SKM-1 treated with dmso at 0.1 percent for 144 hours (cell line): Measurements from ENCODE around the gene QSOX1.
"Not testable (repeated sequence)": the region's sequence is repeated elsewhere in the genome, so short reads cannot be mapped to it uniquely, and the experiment has no call there.

Experiments
- DNase-seq: peaks from one replicate; lab custom pipeline; 2025; ENCODE audit not compliant: unreplicated experiment; lab: John Stamatoyannopoulos, UW

Gene QSOX1

DNA sequence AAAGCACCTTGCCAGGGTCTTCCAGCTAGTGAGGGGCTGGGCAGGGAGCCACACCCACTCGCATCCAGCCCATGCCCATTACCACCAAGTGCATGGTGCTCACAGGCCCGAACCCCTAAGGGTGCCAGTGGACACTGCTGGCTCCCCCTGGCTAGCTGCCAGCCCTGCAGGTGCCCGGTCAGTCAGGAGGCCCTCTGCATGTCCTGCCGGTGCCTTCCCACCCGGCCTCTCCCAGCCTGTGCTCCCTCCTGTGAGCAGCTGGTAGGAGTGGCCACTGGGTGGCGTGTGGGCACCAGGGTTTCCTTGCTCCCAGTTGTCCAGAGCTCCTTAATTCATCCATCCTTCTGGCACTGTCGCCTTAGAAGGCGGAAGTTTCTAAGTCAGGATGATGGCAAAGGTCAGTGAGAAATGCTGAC lies 33.4 kb downstream of the QSOX1 start:
- DNase-seq = peak; percentile 56

DNA sequence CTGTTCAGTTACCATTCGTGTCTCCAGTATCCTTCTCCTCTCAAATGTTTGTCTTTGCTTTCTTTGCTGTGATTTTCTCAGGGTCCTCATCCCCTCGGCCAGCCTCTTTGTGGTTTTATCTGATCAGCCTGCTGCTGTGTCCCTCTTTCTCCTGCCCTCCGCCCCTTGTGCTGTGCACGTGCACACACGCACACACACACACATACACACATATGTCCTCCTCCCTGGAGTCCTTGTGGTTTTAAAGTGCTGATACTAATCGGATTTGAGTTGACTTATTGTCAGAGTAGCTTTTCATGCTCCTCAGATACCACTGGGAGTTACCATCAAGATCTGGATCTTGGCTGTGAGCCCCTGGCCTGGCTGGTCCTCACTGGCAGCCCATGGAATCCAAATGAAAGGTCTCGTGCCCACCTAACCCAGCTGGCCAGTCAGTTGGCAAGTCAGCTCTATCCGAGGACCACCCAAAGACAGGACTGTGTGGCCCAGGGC lies 34.1 kb downstream of the QSOX1 start:
- no peak for DNase-seq

- DNase-seq = no peak
Measured at GRCh38 chr1:180190091-180190490, 35.4 kb downstream of the QSOX1 start.

GRCh38 chr1:180192172-180192571 lies 37.5 kb downstream of the QSOX1 start:
- no peak for DNase-seq

DNA sequence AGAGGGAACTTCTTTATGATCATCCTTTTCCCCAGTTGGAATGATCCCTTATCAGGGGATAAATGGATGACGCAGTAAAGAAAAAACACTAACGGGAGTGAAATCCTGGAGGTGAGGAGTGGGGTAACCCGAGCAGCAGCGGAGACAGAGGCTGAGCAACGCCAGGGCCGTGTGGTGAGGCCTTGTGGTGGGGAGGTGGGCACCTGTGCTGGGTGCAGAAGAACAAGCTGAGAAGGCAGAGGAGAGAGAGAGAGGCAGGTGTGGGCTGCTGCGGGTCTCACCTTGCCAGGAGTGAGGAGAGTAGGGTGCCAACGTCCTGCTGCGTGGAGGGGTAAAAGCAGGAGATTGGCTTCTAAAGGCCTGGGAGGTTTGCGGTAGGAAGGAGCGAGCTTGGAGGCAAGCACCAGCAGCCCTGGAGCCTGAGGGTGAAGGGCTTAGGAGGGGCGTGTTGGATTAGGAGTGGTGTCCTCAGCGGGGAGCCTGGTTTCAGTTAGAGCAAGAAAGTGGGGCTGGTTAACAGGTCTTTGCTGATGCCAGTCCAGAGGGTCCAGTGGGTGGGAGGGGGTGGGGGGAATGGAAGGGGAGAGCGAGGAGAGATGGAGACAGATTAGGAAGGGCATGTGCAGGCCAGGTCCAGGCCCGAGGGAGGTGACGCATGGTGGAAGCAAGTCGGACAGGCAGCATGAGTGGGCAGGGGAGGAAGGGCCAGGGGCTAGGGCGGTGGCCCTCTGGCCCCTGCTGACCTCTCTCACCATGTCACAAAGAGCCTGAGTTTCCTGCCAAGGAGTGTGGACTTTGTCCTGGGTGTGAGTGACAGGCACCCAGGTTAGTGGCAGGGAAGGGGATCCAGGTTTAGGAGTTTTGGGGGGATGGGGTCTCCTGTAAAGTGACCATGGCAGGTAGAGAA lies 38.7 kb downstream of the QSOX1 start:
- no peak for DNase-seq

DNA sequence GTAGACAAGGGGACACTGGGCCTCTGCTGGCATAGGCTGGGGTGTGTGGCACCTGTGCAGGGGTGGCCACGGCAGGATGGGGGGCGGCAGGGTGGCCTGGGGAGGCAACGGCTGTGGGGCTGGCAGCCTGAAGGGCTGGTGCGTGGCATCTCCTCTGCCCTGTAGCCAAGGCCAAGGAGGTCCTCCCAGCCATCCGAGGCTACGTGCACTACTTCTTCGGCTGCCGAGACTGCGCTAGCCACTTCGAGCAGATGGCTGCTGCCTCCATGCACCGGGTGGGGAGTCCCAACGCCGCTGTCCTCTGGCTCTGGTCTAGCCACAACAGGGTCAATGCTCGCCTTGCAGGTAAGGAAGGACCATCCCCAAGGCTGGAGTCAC lies 39.4 kb downstream of the QSOX1 start:
- DNase-seq = no peak

DNA sequence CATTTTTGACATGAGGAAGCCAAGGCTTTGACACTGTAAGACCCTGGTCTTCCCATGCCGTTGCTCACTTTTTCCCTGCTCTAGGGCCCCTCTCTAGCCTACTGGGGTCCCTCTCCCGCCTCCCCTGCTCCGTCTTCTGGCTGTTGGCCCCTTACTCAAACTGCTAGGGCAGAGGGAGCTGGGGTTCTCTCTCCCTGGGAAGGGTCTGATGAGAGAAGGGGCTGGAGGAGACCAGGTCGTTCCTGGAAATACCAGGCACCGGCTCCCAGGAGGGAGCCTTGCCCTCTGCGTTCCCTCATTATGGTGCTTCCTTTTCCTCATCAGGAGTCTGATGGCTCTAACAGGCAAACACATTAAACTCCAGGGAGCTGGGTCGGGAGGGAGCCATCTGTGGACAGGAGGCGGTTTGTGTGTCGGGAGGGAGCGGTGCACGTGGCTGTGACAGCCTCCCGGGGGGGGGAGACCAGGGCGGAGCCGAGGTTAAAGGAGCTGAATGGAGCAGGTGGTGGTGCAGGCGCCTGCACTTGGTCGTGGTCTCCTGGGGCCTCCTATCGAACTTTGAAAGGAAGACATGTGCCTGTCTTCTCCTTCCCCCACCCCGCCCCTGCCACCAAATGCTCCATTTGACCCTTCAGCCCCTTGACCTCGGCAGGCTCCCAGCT lies 40.0 kb downstream of the QSOX1 start:
- no peak for DNase-seq

DNA sequence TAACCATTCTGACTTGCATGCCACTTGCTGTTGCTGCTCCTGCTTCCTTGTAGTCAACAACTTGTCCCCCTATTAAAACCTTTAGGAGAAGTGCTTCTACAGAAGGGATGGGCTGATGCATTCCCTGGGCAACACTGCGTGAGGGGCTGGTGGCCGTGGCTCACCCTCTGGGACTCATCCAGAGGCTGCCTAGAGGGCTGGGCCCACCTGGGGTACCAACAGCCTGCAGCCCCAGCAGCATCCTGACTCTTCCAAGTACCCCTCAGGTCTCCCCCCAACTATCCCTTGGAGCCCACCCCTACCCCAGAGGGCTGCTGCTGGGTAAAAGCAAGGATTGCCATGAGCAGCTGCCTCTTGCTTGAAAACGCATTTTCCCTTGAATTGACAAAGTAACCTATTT lies 40.7 kb downstream of the QSOX1 start:
- no peak for DNase-seq

DNA sequence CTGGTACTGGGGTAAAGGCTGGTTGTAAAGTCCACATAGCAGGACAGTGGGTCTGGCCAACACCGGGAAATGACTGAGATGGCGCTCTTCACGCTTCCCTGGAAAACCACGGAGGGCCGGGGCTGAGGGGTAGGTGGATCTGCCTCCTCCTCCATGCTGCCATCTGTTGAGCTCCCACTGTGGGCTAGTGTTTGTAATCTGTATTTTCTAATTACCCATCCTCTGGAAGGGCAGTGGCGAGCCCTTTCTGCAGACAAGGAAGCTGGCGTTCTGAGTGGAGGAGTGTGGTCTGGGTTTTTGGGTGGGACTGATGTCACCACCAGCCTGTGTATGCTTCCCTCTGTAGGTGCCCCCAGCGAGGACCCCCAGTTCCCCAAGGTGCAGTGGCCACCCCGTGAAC lies 41.2 kb downstream of the QSOX1 start:
- no peak for DNase-seq

DNA sequence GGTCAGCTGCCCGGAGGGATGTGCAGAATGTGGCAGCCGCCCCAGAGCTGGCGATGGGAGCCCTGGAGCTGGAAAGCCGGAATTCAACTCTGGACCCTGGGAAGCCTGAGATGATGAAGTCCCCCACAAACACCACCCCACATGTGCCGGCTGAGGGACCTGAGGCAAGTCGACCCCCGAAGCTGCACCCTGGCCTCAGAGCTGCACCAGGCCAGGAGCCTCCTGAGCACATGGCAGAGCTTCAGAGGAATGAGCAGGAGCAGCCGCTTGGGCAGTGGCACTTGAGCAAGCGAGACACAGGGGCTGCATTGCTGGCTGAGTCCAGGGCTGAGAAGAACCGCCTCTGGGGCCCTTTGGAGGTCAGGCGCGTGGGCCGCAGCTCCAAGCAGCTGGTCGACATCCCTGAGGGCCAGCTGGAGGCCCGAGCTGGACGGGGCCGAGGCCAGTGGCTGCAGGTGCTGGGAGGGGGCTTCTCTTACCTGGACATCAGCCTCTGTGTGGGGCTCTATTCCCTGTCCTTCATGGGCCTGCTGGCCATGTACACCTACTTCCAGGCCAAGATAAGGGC lies 41.9 kb downstream of the QSOX1 start:
- DNase-seq = no peak

DNA sequence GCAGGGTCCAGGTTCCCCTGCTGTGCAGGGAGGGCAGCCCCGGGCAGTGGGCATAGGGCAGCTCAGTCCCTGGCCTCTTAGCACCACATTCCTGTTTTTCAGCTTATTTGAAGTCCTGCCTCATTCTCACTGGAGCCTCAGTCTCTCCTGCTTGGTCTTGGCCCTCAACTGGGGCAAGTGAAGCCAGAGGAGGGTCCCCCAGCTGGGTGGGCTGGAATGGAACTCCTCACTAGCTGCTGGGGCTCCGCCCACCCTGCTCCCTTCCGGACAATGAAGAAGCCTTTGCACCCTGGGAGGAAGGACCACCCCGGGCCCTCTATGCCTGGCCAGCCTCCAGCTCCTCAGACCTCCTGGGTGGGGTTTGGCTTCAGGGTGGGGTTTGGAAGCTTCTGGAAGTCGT lies 42.6 kb downstream of the QSOX1 start:
- no peak for DNase-seq

DNA sequence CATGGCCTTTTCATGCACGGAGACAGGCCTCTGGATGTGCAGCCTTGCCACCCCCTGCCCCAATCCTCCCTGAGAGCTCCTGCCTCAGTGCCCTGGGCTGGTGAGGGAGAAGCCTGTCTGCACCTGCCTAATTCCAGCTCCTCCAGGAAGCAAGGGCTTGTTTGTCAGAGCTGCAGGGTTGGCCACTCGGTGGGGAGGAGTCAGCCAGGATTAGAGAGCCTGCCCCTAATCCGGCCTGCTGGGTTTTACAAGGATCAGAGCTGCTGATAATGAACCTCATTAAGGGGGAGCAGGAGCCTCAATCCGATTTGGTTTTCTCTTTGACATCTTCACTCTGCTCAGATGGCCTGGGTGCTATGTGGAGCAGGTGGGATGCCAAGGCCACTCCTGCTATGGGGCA lies 43.5 kb downstream of the QSOX1 start:
- DNase-seq = no peak

DNA sequence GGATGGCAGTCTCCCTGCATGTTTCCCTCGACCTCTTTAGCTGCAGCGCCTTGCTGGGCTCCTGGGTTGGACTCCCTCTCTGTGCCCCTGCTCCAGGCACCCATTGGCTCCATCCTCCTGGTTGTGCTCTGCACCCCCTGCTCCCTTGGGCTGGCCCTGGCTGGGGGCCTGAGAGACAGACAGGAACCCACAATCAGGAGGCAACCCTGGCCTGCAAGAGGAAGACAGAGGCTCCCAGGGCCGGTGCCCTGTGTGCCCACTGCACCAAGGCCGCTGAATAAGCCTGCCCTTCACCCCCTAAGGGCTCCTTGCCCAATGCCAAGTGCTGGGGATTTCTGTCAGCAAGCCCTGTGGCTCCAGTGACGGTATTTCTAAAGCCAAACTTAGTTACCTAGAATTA lies 43.9 kb downstream of the QSOX1 start:
- DNase-seq = no peak

- DNase-seq = no peak
Measured at GRCh38 chr1:180199018-180199417, 44.3 kb downstream of the QSOX1 start.

DNA sequence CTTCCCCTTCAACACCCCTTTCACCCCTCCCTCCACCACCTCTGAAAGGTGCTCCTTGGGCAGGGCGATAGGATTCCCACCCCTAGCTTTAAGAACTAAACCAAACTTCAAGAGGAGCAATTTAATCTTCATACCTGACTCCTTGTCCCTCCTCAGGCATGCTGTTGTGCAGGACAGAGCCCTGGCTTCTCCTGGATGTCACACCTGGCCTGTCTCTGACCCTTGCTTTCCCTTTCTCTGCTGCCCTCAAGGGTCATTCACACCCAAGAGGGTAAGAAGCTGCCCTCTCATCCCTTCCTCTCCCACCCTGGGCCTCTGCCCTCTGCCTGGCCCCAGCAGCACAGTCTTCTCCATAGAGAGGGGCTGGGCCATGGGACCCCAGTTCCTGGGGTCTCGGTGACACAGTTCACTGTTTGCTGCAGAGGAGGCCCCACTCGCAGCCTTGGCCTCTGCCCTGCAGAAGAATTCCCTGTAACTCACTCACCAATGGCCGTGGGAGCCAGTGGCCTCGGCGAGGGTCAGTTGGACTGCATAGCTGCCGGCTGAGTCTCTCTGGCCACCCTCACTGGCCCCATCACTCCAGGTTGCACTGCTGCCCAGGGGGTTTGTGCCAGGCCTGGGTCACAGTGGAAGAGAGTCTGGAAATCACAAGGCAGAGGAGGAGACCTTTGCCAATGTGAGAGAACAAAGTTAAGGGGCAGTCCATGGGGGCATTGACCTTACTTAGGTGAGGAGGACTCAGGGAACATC lies 47.0 kb downstream of the QSOX1 start:
- no peak for DNase-seq

DNA sequence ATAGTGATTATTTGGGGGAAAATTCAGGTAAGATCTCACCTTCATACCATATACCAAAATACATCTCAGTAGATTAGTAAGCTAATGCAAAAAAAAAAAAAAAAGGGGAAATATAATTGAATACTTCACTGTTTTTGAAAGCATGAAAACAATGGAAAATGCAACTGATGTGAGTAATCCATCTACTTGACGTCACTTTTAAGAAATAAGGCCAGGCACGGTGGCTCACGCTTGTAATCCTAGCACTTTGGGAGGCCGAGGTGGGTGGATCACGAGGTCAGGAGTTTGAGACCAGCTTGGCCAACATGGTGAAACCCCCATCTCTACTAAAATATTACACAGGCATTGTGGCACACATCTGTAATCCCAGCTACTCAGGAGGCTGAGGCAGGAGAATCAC lies 47.9 kb downstream of the QSOX1 start:
- not testable (repeated sequence) for DNase-seq

- no peak for DNase-seq
Measured at GRCh38 chr1:180204231-180204630, 49.6 kb downstream of the QSOX1 start.

DNA sequence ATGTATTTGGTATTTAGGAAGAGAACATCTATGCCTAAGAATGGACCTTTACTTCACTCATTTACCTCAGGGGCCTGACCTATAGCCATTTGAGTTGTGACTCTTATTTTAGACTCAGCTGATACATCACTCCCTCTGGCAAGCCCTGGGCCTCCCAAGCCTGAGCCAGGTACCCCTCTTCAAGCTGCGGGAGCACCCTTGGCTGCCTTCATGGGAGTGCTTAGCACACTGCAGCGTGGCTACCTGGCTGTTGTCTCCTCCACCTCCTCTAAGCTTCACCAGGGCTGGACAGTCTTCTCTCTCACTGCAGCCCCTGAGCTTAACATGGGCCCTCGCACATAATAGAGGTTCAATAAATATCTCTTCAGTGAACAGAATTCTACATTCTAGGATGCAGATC lies 51.9 kb downstream of the QSOX1 start:
- no peak for DNase-seq

DNA sequence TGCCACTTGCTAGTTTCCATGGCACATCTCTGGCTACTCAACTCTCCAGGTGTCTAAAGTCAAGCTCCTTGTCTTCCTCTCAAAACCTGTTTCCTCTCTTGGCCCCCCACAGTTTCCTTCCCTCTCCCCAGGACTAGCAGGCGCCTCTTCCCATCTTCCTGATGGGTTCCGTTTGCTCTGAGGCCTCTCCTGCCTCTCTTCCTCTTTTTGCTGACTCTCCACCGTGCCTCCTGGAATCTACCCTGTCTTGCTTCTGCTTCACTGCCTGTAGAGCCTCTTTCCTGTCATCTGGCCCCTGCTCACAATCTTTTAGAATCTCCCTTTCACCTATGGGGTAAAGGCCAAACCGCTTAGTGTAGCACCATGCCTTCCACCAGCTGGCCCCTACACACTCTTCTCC lies 53.6 kb downstream of the QSOX1 start:
- DNase-seq = peak; percentile 87

- DNase-seq = no peak
Measured at GRCh38 chr1:180210008-180210620, 55.4 kb downstream of the QSOX1 start.
